GM10248 (cell line): ENCODE results near the gene CDC37L1.

Source experiments
- CTCF ChIA-PET: fragments of 300-600 bp; sonication (Branson Sonifier 250); formaldehyde crosslinking; extraction: SDS; loops from one replicate; lab custom pipeline; 2021; ENCODE audit warnings: antibody characterized with exemption; lab: Yijun Ruan, JAX
- POLR2A ChIA-PET: fragments of 350-650 bp; sonication (Branson Sonifier 250); formaldehyde crosslinking; extraction: SDS; loops from one replicate; lab custom pipeline; 2020; ENCODE audit warnings: antibody characterized with exemption; lab: Yijun Ruan, JAX
- DNase-seq: peaks from one replicate; pipeline ENCODE4 v3.0.0; 2012; ENCODE audit errors: extremely low spot score
- CTCF ChIP-seq: IDR thresholded peaks from 2 replicates; pipeline ENCODE4 v1.5.1; 2012; ENCODE audit warnings: mild to moderate bottlenecking, low read depth; ENCODE audit errors: extremely low read depth, missing control alignments, control extremely low read depth

CDC37L1 gene

GRCh38 chr9:4756420-4756819 lies 77.1 kb downstream of the CDC37L1 start:
- POLR2A ChIA-PET = no interaction called here
- CTCF ChIA-PET = interaction anchor here (0.9 to 2.4 kb wide), 6 partner anchors 11 to 844 kb away, joined by 3 to 13 read pairs (median 4); no protein-coding TSS in a partner anchor
- DNase-seq = no peak
- no peak for TF ChIP-seq CTCF
